GM12891 (cell line): ENCODE results near the gene PLEKHA5.

ENCODE experiments used
- PAX5 ChIP-seq: IDR thresholded peaks from 2 replicates; pipeline ENCODE4 v1.6.1; 2011; ENCODE audit warnings: low read length, moderate library complexity, mild to moderate bottlenecking; ENCODE audit not compliant: insufficient read depth, severe bottlenecking
- POLR2A ChIP-seq: IDR thresholded peaks from 2 replicates; pipeline ENCODE4 v1.6.1; 2011; ENCODE audit warnings: low read depth, low read length, control low read depth
- POLR2AphosphoS5 ChIP-seq: IDR thresholded peaks from 2 replicates; pipeline ENCODE4 v1.6.1; 2011; ENCODE audit warnings: low read depth, low read length, control low read depth
- POU2F2 ChIP-seq: IDR thresholded peaks from 2 replicates; pipeline ENCODE4 v1.6.1; 2011; ENCODE audit warnings: low read depth, mild to moderate bottlenecking, control low read depth, low read length, moderate library complexity
- SPI1 ChIP-seq: IDR thresholded peaks from 2 replicates; pipeline ENCODE4 v1.6.1; 2011; ENCODE audit warnings: low read depth, low read length, control low read depth
- TAF1 ChIP-seq: IDR thresholded peaks from 2 replicates; pipeline ENCODE4 v1.6.1; 2011; ENCODE audit warnings: low read depth, low read length, control low read depth

- TF ChIP-seq POLR2A (no peak), PAX5 (no peak), POLR2AphosphoS5 (no peak), SPI1 (no peak), TAF1 (no peak), POU2F2 (no peak)
Measured at GRCh38 chr12:19209661-19210060, 80.1 kb downstream of the PLEKHA5 start.
